M059J (cell line): Measurements from ENCODE around the gene DNAJB8. TPM values are rescaled to one million over a fixed set of nuclear protein-coding genes. Genes with fewer than 3 reads are reported as not detected.

Source experiments
- DNase-seq: peaks from one replicate; pipeline ENCODE4 v3.0.0-alpha.2; 2012; ENCODE audit warnings: low read depth
- total RNA-seq: library from RNA; depleted of rRNA; stranded (reverse); fragments of >200 nt; shearing (Covaris generic); gene quantifications from 2 replicates; pipeline ENCODE4 v1.2.3, GENCODE V29; 2014

The DNAJB8 gene
- total RNA-seq, 1 experiment from 2014 or later = not detected

GRCh38 chr3:128427175-128427857, 39.4 kb downstream of the DNAJB8 start:
- DNase-seq = no peak

- DNase-seq = peak; percentile 41
Observed at GRCh38 chr3:128426128-128426921, 40.4 kb downstream of the DNAJB8 start.

GRCh38 chr3:128425846-128426127, 40.9 kb downstream of the DNAJB8 start:
- DNase-seq = no peak

- no peak for DNase-seq
Observed at GRCh38 chr3:128425142-128425845, 41.4 kb downstream of the DNAJB8 start.

- peak; percentile 90 for DNase-seq
Observed at GRCh38 chr3:128424508-128425069, 42.1 kb downstream of the DNAJB8 start.

GRCh38 chr3:128423525-128424147, 43.1 kb downstream of the DNAJB8 start:
- DNase-seq = no peak

GRCh38 chr3:128422762-128423524, 43.7 kb downstream of the DNAJB8 start:
- DNase-seq = no peak

GRCh38 chr3:128421966-128422365, 44.7 kb downstream of the DNAJB8 start:
- no peak for DNase-seq

- no peak for DNase-seq
Observed at GRCh38 chr3:128421439-128421836, 45.3 kb downstream of the DNAJB8 start.

- no peak for DNase-seq
Observed at GRCh38 chr3:128420720-128421438, 45.8 kb downstream of the DNAJB8 start.

- DNase-seq = no peak
Observed at GRCh38 chr3:128420289-128420688, 46.4 kb downstream of the DNAJB8 start.

- DNase-seq = no peak
Observed at GRCh38 chr3:128419311-128419710, 47.4 kb downstream of the DNAJB8 start.

- no peak for DNase-seq
Observed at GRCh38 chr3:128418900-128419299, 47.8 kb downstream of the DNAJB8 start.

- peak; percentile 96 for DNase-seq
Observed at GRCh38 chr3:128416578-128417211, 50.0 kb downstream of the DNAJB8 start.

GRCh38 chr3:128415773-128416577, 50.7 kb downstream of the DNAJB8 start:
- no peak for DNase-seq

- DNase-seq = no peak
Observed at GRCh38 chr3:128415200-128415772, 51.4 kb downstream of the DNAJB8 start.

- DNase-seq = no peak
Observed at GRCh38 chr3:128413413-128414205, 53.1 kb downstream of the DNAJB8 start.

- DNase-seq = no peak
Observed at GRCh38 chr3:128413003-128413370, 53.7 kb downstream of the DNAJB8 start.
